Small intestine (tissue), 7 donors: Measurements from ENCODE around the gene PDSS1. TPM values are rescaled to one million over a fixed set of nuclear protein-coding genes. Genes with fewer than 3 reads are reported as not detected.
"Not testable (repeated sequence)": the region's sequence is repeated elsewhere in the genome, so short reads cannot be mapped to it uniquely, and the experiment has no call there.

Experiments used
- DNase-seq, 2 donors: peaks; one replicate each; pipeline versions ENCODE4 v3.0.0 to v3.0.0-alpha.2; 2013
- FAIRE-seq: peaks from 2 replicates; lab custom pipeline; 2012; peaks lifted over from hg19 to GRCh38; lab: Jason Lieb, UNC
- H3K27ac ChIP-seq, 3 donors: one replicate each; pipeline ENCODE4 v1.5.1; 2013; ENCODE audit warnings: low read length in 2 of 3, mild to moderate bottlenecking in 2 of 3, control low read depth in 1 of 3, inconsistent platforms in 1 of 3, low read depth in 1 of 3, moderate library complexity in 1 of 3
- H3K27me3 ChIP-seq, 3 donors: one replicate each; pipeline ENCODE4 v1.6.1; 2013; ENCODE audit warnings: low read length in 3 of 3, inconsistent platforms in 1 of 3; ENCODE audit not compliant: control insufficient read depth in 3 of 3, insufficient read depth in 3 of 3
- H3K36me3 ChIP-seq, 3 donors: one replicate each; pipeline ENCODE4 v1.6.1; 2013; ENCODE audit warnings: low read length in 3 of 3, inconsistent platforms in 1 of 3, low read depth in 1 of 3, mild to moderate bottlenecking in 1 of 3, moderate library complexity in 1 of 3; ENCODE audit not compliant: control insufficient read depth in 3 of 3, insufficient read depth in 2 of 3
- H3K4me1 ChIP-seq, 3 donors: one replicate each; pipeline ENCODE4 v1.6.1; 2013; ENCODE audit warnings: low read length in 2 of 3, inconsistent platforms in 1 of 3, low read depth in 1 of 3, mild to moderate bottlenecking in 1 of 3, moderate library complexity in 1 of 3; ENCODE audit not compliant: control insufficient read depth in 3 of 3, insufficient read depth in 2 of 3
- H3K4me3 ChIP-seq, 3 donors: one replicate each; pipeline ENCODE4 v1.5.1; 2013; ENCODE audit warnings: low read length in 3 of 3, control low read depth in 1 of 3, inconsistent platforms in 1 of 3, low read depth in 1 of 3, mild to moderate bottlenecking in 1 of 3, moderate library complexity in 1 of 3
- H3K9me3 ChIP-seq, 2 donors: one replicate each; pipeline ENCODE4 v1.6.1; 2013; ENCODE audit warnings: low read depth in 1 of 2, low read length in 1 of 2; ENCODE audit not compliant: control insufficient read depth in 2 of 2, insufficient read depth in 1 of 2
- WGBS, 3 donors: extraction: QIAGEN DNeasy Blood & Tissue Kit; methylation state at CpG; one replicate each; pipeline ENCODE4 v1.1.7; 2013; 5-methylcytosine and 5-hydroxymethylcytosine counted together
- polyA plus RNA-seq, 4 donors: library from polyadenylated mRNA; stranded (reverse) in 3 of 4; unstranded in 1 of 4; fragments of 200-250 nt in 3 of 4; fragments of 120-200 nt in 1 of 4; gene quantifications; one replicate each; pipeline versions ENCODE4 v1.2.1 to v1.2.3, GENCODE V29; 2013
- donor health status: healthy with polysubstance abuse.
- donor health status: control.
- donor health status: control.
- donor health status: Bipolar disorder and iron deficiency.
- donor health status: healthy.

Gene PDSS1
- polyA plus RNA-seq, 4 donors: 23.5 to 62.8 (median 45.3) TPM

- WGBS, 3 donors: 96 to 98% (median 97%) methylated on average over 8 of the region's 8 CpGs
- DNase-seq: no peak
- no peak for FAIRE-seq
- Histone ChIP-seq H3K4me1 (peaks cover 5 to 28% (median 7%) of the 10 kb centered on the region in 3 donors), H3K27ac (no peak overlapping the region), H3K4me3 (no peak overlapping the region), H3K27me3 (no peaks in the 10 kb centered on the region), H3K9me3 (no peaks in the 10 kb centered on the region), H3K36me3 (no peaks in the 10 kb centered on the region)
Observed at GRCh38 chr10:26780106-26780792, 82.7 kb downstream of the PDSS1 start.

- no peak for DNase-seq
- H3K27ac ChIP-seq: no peak overlapping the region
- peaks cover 5 to 28% (median 7%) of the 10 kb centered on the region in 3 donors for H3K4me1 ChIP-seq
- H3K36me3 ChIP-seq: no peaks in the 10 kb centered on the region
- no peaks in the 10 kb centered on the region for H3K27me3 ChIP-seq
- H3K4me3 ChIP-seq: no peak overlapping the region
- no peak for FAIRE-seq
- WGBS, 3 donors: 53 to 68% (median 57%) methylated on average over 4 of the region's 4 CpGs
- no peaks in the 10 kb centered on the region for H3K9me3 ChIP-seq
Observed at GRCh38 chr10:26780793-26781601, 83.5 kb downstream of the PDSS1 start.

DNA sequence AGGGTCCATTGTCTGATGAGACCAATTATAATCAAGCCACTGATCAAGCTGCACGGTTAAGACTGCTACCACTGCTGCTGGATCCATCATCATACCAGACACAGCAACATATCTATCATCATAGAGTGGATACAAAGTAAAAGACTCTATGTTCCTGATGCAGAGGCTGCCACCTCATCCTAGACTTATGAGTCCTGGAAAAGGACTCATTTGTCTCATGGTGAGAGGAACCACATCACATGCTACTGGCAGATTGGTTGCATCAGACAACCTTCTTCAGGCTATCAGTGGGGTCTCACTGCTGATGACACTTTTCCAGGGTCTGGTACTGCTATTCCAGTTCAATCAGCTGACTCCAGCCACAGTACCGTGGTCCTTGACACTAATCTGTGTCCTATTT lies 84.3 kb downstream of the PDSS1 start:
- no peak overlapping the region for H3K4me3 ChIP-seq
- no peaks in the 10 kb centered on the region for H3K27me3 ChIP-seq
- H3K27ac ChIP-seq: no peak overlapping the region
- H3K36me3 ChIP-seq: no peaks in the 10 kb centered on the region
- H3K9me3 ChIP-seq: no peaks in the 10 kb centered on the region
- no peak for FAIRE-seq
- 85 to 96% (median 88%) methylated on average over 2 of the region's 2 CpGs for WGBS, 3 donors
- no peak for DNase-seq
- peaks cover 5 to 28% (median 7%) of the 10 kb centered on the region in 3 donors for H3K4me1 ChIP-seq

GRCh38 chr10:26787362-26787761 lies 89.9 kb downstream of the PDSS1 start:
- Histone ChIP-seq H3K27me3 (no peaks in the 10 kb centered on the region), H3K36me3 (no peaks in the 10 kb centered on the region), H3K4me1 (peaks cover 0 to 5% (median 3%) of the 10 kb centered on the region in 3 donors), H3K9me3 (no peaks in the 10 kb centered on the region), H3K27ac (no peak overlapping the region), H3K4me3 (no peak overlapping the region)
- FAIRE-seq: no peak
- 96 to 99% (median 97%) methylated on average over 3 of the region's 3 CpGs for WGBS, 3 donors
- no peak for DNase-seq

- not testable (repeated sequence) for H3K9me3 ChIP-seq, H3K36me3 ChIP-seq
- WGBS, 3 donors: 93 to 100% (median 97%) methylated on average over 2 of the region's 2 CpGs
Observed at GRCh38 chr10:26789779-26790178, 92.3 kb downstream of the PDSS1 start.

GRCh38 chr10:26790221-26790995 lies 92.9 kb downstream of the PDSS1 start:
- H3K9me3 ChIP-seq: peaks cover 0 to 4% of the 10 kb centered on the region in 2 donors
- H3K36me3 ChIP-seq: no peaks in the 10 kb centered on the region
- no peaks in the 10 kb centered on the region for H3K4me1 ChIP-seq
- H3K27me3 ChIP-seq: no peaks in the 10 kb centered on the region
- no peak overlapping the region for H3K4me3 ChIP-seq
- FAIRE-seq (no peak), DNase-seq (no peak)
- 91 to 96% (median 94%) methylated on average over 4 of the region's 4 CpGs for WGBS, 3 donors
- H3K27ac ChIP-seq: no peak overlapping the region

More at GRCh38 chr10:26789779-26790178, 92.3 kb downstream of the PDSS1 start:
- DNase-seq, H3K4me3 ChIP-seq, H3K27ac ChIP-seq, FAIRE-seq, H3K4me1 ChIP-seq, H3K27me3 ChIP-seq: not testable (repeated sequence)

GRCh38 chr10:26792758-26793495 lies 95.4 kb downstream of the PDSS1 start:
- Histone ChIP-seq H3K27me3 (no peaks in the 10 kb centered on the region), H3K4me1 (no peaks in the 10 kb centered on the region), H3K4me3 (no peak overlapping the region), H3K36me3 (no peaks in the 10 kb centered on the region), H3K9me3 (peaks cover 0 to 8% of the 10 kb centered on the region in 2 donors), H3K27ac (no peak overlapping the region)
- no peak for DNase-seq
- peak; percentile 81 for FAIRE-seq
- WGBS, 3 donors: 50 to 64% (median 60%) methylated on average over 2 of the region's 2 CpGs
